C4-2B (cell line): ENCODE measurements around the gene TIGIT.

Experiments
- H3K27ac ChIP-seq: fragments of 450-650 bp; 2 replicates; pipeline ENCODE4 v1.5.1; 2017
- CTCF ChIP-seq: fragments of 450-650 bp; conservative IDR thresholded peaks from 2 replicates; pipeline ENCODE4 v1.5.1; 2017; ENCODE audit warnings: mild to moderate bottlenecking
- ZFX ChIP-seq: fragments of 450-650 bp; IDR thresholded peaks from 2 replicates; pipeline ENCODE4 v1.6.1; 2017

TIGIT gene

DNA sequence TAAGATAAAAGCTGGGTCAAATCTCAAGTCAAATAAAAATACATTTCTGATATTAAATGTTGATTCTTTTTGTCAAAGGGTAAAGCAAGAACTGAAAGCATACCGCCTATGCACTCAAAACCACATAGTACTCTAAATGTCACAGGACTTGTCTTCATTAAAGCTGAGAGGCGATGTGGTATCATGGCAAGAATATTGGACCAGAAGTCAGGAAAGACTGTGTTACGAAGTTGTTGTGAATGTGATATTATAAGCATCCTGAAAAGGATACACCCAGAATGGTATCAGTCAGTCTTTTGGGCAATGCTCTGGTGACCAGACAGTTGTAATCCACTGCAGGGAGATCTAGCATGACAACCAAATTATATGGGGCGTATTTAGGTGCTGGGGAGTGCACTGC lies 33.8 kb downstream of the TIGIT start:
- no peak overlapping the region for H3K27ac ChIP-seq
- TF ChIP-seq ZFX (no peak), CTCF (no peak)

DNA sequence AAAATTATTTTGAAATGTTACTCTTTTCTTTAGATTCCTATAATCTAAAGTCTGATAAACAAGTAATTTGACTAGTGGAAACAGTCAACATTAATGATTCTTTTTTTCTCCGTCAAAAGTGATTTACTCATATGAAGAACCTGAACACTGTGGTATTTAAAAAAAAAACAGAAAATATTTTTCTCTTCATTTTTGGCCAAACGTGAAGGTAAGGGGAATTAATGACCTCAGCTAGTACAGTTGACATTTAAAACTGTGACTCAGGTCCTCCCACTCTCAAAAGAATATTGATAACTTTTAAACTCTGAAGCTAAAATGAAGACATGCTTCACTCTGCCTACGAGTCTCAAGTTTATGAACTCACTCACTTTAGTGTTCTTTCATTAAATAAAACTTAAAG lies 34.5 kb downstream of the TIGIT start:
- no peak for TF ChIP-seq ZFX
- no peak for TF ChIP-seq CTCF

GRCh38 chr3:114329823-114330222 lies 36.0 kb downstream of the TIGIT start:
- TF ChIP-seq ZFX (no peak), CTCF (no peak)
- no peak overlapping the region for H3K27ac ChIP-seq

More for the DNA sequence above, 34.5 kb downstream of the TIGIT start:
- H3K27ac ChIP-seq: no peak overlapping the region

DNA sequence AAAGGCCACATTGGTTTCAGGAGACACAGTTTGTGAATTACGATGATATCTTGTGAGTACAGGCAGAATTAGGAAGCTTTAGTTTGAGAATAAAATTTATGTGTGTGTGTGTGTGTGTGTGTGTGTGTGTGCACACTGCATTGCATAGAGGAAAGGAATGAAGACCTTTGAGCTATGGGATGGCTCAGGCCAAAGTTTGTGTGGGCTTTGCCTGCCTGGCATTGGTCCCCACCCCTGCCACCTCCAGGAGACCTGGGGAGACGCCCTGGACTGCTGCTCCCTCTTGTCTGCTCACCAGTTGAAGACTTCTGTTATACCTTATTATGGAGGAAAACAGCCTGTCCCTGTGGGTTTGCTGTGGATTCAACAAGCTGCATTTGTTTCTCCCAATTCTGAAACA lies 37.2 kb downstream of the TIGIT start:
- no peak overlapping the region for H3K27ac ChIP-seq
- TF ChIP-seq CTCF (no peak), ZFX (no peak)

DNA sequence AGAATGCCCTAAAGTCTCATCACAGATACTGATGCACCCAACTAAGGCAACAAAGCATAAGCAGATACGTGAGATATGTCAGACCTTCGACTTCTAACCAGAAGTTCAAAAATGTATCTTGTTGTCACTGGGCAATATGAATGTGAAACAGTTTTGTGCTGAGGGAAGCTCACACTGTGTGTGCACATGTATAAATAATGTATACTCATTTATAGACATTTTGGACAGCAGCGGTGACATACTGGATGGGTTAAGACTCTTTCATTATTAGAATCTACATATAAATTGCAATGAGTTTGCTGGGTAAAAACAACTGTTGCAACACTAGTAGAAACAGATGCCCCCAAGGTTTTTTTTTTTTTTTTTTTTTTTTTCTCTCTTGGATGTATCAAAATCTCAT lies 37.9 kb downstream of the TIGIT start:
- TF ChIP-seq ZFX (no peak), CTCF (no peak)
- no peak overlapping the region for H3K27ac ChIP-seq

GRCh38 chr3:114332342-114333179 lies 38.7 kb downstream of the TIGIT start:
- no peak overlapping the region for H3K27ac ChIP-seq
- TF ChIP-seq ZFX (no peak), CTCF (no peak)

DNA sequence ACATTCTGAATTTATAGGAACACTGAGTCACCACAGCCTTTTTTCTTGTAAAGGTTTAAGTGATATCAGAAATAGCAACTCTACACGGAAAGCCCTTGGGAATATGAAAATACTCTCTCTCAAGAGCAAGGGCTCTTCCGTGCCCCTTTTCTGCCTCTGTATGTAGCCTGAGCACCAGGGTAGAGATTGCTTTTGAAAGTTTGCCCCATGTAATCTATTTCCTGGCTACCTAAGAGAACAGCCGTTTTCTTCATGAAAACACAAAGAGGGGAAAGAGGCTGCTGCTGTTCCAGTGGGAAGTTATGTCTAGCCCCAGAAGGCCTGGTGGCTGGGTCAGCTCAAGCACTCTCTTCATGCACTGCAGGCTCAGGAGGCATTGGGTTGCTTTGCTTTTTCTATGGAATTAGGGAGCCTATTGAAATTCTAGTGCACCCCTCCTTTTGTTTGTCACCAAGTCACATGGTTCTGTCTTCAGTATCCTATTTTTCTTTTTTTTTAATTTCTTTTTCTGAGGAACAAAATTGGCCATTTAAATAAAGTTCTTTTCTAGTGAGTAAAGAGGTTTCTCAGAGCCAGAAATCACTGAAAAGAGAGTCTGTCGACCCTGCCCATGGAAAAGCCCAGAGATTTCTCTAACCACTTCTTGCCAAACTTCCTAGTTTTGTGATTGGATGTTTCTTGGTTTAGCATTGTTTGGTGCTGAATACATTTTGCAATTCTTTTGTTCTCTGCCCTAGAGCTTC lies 39.5 kb downstream of the TIGIT start:
- no peak overlapping the region for H3K27ac ChIP-seq
- TF ChIP-seq CTCF (no peak), ZFX (no peak)
